Femur (tissue), 1 donor: Measurements from ENCODE around the gene TEX19.
"Not testable (repeated sequence)": the region's sequence is repeated elsewhere in the genome, so short reads cannot be mapped to it uniquely, and the experiment has no call there.

Source experiments
- DNase-seq: peaks from one replicate; pipeline ENCODE4 v3.0.0-alpha.2; 2017

TEX19 gene

GRCh38 chr17:82377924-82378740 is 19.1 kb downstream of the TEX19 start:
- no peak for DNase-seq

GRCh38 chr17:82378741-82379021 is 19.6 kb downstream of the TEX19 start:
- no peak for DNase-seq

- DNase-seq = peak; percentile 71
Measured at GRCh38 chr17:82380860-82381702, 22.0 kb downstream of the TEX19 start.

GRCh38 chr17:82381703-82382009 is 22.6 kb downstream of the TEX19 start:
- not testable (repeated sequence) for DNase-seq

- DNase-seq = not testable (repeated sequence)
Measured at GRCh38 chr17:82382220-82382932, 23.3 kb downstream of the TEX19 start.

GRCh38 chr17:82382933-82383255 is 23.8 kb downstream of the TEX19 start:
- DNase-seq = no peak

- no peak for DNase-seq
Measured at GRCh38 chr17:82383411-82383810, 24.4 kb downstream of the TEX19 start.

- DNase-seq = no peak
Measured at GRCh38 chr17:82384051-82384729, 25.1 kb downstream of the TEX19 start.

GRCh38 chr17:82384730-82385481 is 25.9 kb downstream of the TEX19 start:
- peak; percentile 85 for DNase-seq

GRCh38 chr17:82385559-82386254 is 26.7 kb downstream of the TEX19 start:
- peak; percentile 89 for DNase-seq

- DNase-seq = peak; percentile 89
Measured at GRCh38 chr17:82386255-82386831, 27.3 kb downstream of the TEX19 start.

GRCh38 chr17:82386881-82387704 is 28.0 kb downstream of the TEX19 start:
- no peak for DNase-seq

- DNase-seq = no peak
Measured at GRCh38 chr17:82387705-82388106, 28.7 kb downstream of the TEX19 start.

GRCh38 chr17:82388223-82388921 is 29.3 kb downstream of the TEX19 start:
- DNase-seq = no peak

- no peak for DNase-seq
Measured at GRCh38 chr17:82388922-82389283, 29.9 kb downstream of the TEX19 start.

- DNase-seq = no peak
Measured at GRCh38 chr17:82389379-82389778, 30.3 kb downstream of the TEX19 start.

- no peak for DNase-seq
Measured at GRCh38 chr17:82390015-82390859, 31.2 kb downstream of the TEX19 start.

- no peak for DNase-seq
Measured at GRCh38 chr17:82390860-82391435, 31.9 kb downstream of the TEX19 start.
